Spleen (tissue), 11 donors: ENCODE data around the gene ACTG1. TPM values are rescaled to one million over a fixed set of nuclear protein-coding genes. Genes with fewer than 3 reads are reported as not detected.
A peak's percentile ranks its signal among the peaks of the same experiment; 100 is the strongest.

Experiments
- DNase-seq: peaks from one replicate; pipeline ENCODE4 v3.0.0-alpha.2; 2020
- H3K27ac ChIP-seq, 8 donors: fragments of 200-600 bp; sonication (generic) in 7 of 8; 1 replicate in 4 of 8; 2 replicates in 4 of 8; pipeline versions ENCODE4 v1.5.0 to v1.8.0; 2016 to 2021; ENCODE audit warnings: inconsistent platforms in 4 of 8, mild to moderate bottlenecking in 4 of 8, moderate library complexity in 1 of 8
- H3K27me3 ChIP-seq, 7 donors: fragments of 200-600 bp; sonication (generic) in 6 of 7; replicated peaks in 1 of 7; 1 replicate in 4 of 7; 2 replicates in 3 of 7; pipeline versions ENCODE4 v1.5.0 to v1.8.0; 2016 to 2021; ENCODE audit warnings: inconsistent platforms in 3 of 7, mild to moderate bottlenecking in 1 of 7
- H3K36me3 ChIP-seq, 6 donors: fragments of 200-600 bp; sonication (generic) in 5 of 6; 1 replicate in 4 of 6; 2 replicates in 2 of 6; pipeline versions ENCODE4 v1.5.0 to v1.8.0; 2016 to 2021; ENCODE audit warnings: inconsistent platforms in 2 of 6
- H3K4me1 ChIP-seq, 6 donors: fragments of 200-600 bp; sonication (generic) in 5 of 6; 1 replicate in 3 of 6; 2 replicates in 3 of 6; pipeline versions ENCODE4 v1.5.0 to v1.8.0; 2016 to 2021; ENCODE audit warnings: inconsistent platforms in 3 of 6
- H3K4me3 ChIP-seq, 8 donors: fragments of 200-600 bp; sonication (generic) in 7 of 8; 1 replicate in 4 of 8; 2 replicates in 4 of 8; pipeline versions ENCODE4 v1.5.0 to v1.8.0; 2016 to 2021; ENCODE audit warnings: inconsistent platforms in 4 of 8, mild to moderate bottlenecking in 4 of 8, moderate library complexity in 2 of 8
- H3K9me3 ChIP-seq, 8 donors: fragments of 200-600 bp; sonication (generic) in 7 of 8; 1 replicate in 4 of 8; 2 replicates in 4 of 8; pipeline versions ENCODE4 v1.5.0 to v1.8.0; 2016 to 2021; ENCODE audit warnings: inconsistent platforms in 4 of 8
- POLR2A ChIP-seq, 3 donors: fragments of 450-650 bp; IDR thresholded peaks; one replicate each; pipeline ENCODE4 v1.5.1; 2017; ENCODE audit warnings: antibody characterized with exemption in 3 of 3, mild to moderate bottlenecking in 1 of 3
- POLR2AphosphoS5 ChIP-seq, 3 donors: sonication (generic); formaldehyde crosslinking; IDR thresholded peaks; one replicate each; pipeline ENCODE4 v1.5.1; 2017; ENCODE audit warnings: antibody characterized with exemption in 3 of 3
- WGBS, 5 donors: extraction: QIAGEN DNeasy Blood & Tissue Kit in 3 of 5; methylation state at CpG; one replicate each; pipeline versions ENCODE4 v1.1.5 to v1.1.7; 2013 to 2018; 5-methylcytosine and 5-hydroxymethylcytosine counted together
- intact Hi-C: fragments of 100-400 bp; cut with DNase I; formaldehyde crosslinking; loops from one replicate; pipeline ENCODE4 v1.15.0; 2023; ENCODE audit warnings: low total_unique reads
- polyA plus RNA-seq, 3 donors: library from polyadenylated mRNA; stranded (reverse); fragments of 200-250 nt; gene quantifications; one replicate each; pipeline ENCODE4 v1.2.1, GENCODE V29; 2013
- total RNA-seq, 7 donors: library from RNA; depleted of rRNA in 3 of 7; stranded (reverse); fragments of >200 nt in 3 of 7; fragmentation: NEBNext Ultra II Directional in 4 of 7; extraction: Animal tissue kit (Norgen Biotek cat#: 25700) in 4 of 7; gene quantifications; one replicate each; pipeline versions ENCODE4 v1.1.0 to v1.2.1, GENCODE V29; 2016 to 2021
- TF ChIP-seq, protein P1 (sequence below), 11 experiments: fragments of 200-600 bp in 7 of 11; fragments of 450-650 bp in 4 of 11; sonication (generic) in 4 of 11; IDR thresholded peaks in 8 of 11; conservative IDR thresholded peaks in 3 of 11; 1 replicate in 7 of 11; 2 replicates in 4 of 11; pipeline versions ENCODE4 v1.4.0 to v1.8.0; 2016 to 2021; ENCODE audit warnings: antibody characterized with exemption in 11 of 11, inconsistent platforms in 4 of 11, mild to moderate bottlenecking in 1 of 11
- donor health status: healthy with polysubstance abuse.
- donor health status: DM: no; HTN: no; CAD: no; lungs with moderate emphysema.
- donor health status: DM: no; HTN: no; CAD: no.
- donor health status: Bipolar disorder and iron deficiency.
- donor health status: healthy.
- donor health status: DM: no; HTN: no; CAD: no.
- donor health status: DM: yes; HTN: yes; CAD: no.

ACTG1 gene
- total and polyA plus RNA-seq, 10 donors = 1,119 to 6,270 (median 2,106) TPM

DNA sequence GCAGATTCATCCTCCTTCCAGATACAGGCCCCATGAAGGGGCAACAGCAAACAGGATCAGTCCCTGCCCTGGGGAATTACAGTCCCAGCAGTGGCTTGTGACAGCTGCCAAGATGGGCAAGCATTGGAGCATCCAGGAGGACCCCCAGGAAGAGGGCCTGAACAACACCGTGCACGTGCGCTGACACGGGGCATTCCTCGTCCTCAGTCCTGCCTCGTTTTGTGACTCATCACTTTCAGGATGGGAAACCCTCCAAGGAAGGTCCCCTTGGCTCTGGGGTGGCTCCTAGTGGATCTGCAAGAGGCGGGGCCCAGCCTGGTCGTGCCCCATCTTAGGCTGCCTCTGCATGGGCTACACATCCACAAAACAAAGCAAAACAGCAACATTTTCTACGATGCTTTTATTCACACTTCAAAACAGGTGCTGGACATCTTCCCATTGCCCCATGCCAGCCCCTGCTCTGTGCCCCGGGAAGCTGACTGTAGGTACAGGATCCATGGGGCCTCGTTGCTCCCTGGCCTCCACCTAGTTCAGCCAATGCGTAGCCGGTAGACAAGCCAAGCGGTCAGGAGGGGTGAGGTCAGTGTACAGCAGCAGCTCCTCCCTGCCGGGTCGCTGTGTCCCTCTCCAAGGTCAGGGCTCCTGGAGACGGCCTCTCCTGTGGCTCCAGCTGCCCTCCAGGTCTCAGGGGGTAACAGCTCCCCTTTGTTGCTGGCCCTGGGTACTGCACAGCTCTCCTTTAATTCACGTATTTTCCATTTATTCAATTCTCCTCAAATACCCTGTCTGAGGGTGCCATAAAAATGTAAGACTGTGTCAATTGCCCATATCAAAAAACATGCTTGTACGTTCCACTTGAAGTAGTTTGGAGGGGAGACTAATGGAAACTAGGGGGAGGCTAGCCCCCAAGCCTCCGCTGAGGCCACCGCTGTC is 32.2 kb downstream of the ACTG1 start:
- TF ChIP-seq POLR2AphosphoS5 (IDR thresholded peaks at IDR 0.05) (no peak), POLR2A (IDR thresholded peaks at IDR 0.05) (no peak)
- TF ChIP-seq, protein P1, sequence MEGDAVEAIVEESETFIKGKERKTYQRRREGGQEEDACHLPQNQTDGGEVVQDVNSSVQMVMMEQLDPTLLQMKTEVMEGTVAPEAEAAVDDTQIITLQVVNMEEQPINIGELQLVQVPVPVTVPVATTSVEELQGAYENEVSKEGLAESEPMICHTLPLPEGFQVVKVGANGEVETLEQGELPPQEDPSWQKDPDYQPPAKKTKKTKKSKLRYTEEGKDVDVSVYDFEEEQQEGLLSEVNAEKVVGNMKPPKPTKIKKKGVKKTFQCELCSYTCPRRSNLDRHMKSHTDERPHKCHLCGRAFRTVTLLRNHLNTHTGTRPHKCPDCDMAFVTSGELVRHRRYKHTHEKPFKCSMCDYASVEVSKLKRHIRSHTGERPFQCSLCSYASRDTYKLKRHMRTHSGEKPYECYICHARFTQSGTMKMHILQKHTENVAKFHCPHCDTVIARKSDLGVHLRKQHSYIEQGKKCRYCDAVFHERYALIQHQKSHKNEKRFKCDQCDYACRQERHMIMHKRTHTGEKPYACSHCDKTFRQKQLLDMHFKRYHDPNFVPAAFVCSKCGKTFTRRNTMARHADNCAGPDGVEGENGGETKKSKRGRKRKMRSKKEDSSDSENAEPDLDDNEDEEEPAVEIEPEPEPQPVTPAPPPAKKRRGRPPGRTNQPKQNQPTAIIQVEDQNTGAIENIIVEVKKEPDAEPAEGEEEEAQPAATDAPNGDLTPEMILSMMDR (IDR thresholded peaks at IDR 0.05 in 8 of 11, conservative IDR thresholded peaks at IDR 0.05 in 3 of 11) = no peak
- WGBS, 5 donors = 72 to 86% (median 78%) methylated on average over 20 to 21 of the region's 21 CpGs
- Histone ChIP-seq H3K27me3 (peaks cover 0 to 58% (median 11%) of the 10 kb centered on the region in 7 donors), H3K4me3 (peak overlapping the region in 2 of 8 donors; percentile 46 to 66), H3K27ac (no peak overlapping the region), H3K4me1 (peaks cover 28 to 53% (median 44%) of the 10 kb centered on the region in 6 donors), H3K36me3 (no peaks in the 10 kb centered on the region), H3K9me3 (peaks cover 0 to 3% (median 0%) of the 10 kb centered on the region in 8 donors)
- intact Hi-C loops = loop anchor here (10.0 kb wide), 1 partner anchor 226 kb away; no protein-coding TSS in a partner anchor
- DNase-seq = no peak

DNA sequence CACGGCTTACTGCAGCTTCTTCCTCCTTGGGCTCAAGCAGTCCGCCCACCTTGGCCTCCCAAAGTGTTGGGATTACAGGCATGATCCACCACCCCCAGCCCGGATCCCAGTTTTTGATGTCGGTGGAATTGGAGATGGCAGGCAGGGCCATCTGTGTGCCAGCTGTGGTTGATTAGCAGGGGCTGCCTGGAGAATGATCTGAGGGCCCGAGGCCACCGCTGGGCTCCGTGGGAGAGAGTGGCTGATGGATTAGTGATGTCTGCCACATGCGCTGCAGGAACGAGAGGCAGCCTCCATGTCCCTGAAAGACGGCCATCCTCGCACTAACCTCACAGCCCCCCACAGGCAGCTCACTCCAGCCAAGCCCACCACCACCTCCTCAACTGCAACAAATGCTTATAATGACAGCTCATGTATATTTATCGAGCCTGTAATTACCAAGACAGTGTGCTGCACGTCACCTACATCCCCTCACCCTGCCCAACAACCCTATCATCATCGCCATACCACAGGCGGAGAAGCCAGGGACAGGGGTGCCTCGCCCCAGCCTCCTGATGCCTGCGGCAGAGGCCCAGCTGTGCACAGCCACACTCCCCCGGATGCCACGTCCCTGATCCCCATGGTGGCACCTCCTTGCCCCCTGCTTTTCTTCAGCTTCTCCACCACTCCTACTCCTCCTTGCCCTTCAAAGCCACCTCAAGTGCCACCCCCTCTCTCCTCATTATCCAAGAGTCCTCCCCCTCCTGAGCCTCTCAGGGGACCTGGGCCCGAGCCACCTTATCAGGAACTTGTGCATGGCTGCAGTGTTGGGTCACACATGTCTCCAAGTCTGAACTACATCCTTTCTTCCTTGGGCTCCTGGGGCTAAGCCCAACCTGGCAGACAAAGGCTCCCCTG is 33.2 kb downstream of the ACTG1 start:
- Histone ChIP-seq H3K36me3 (no peaks in the 10 kb centered on the region), H3K27ac (no peak overlapping the region), H3K4me1 (peaks cover 25 to 44% (median 39%) of the 10 kb centered on the region in 6 donors), H3K27me3 (peaks cover 0 to 48% (median 11%) of the 10 kb centered on the region in 7 donors), H3K4me3 (no peak overlapping the region), H3K9me3 (peaks cover 0 to 3% (median 0%) of the 10 kb centered on the region in 8 donors)
- 81 to 91% (median 86%) methylated on average over 19 to 20 of the region's 20 CpGs for WGBS, 5 donors
- intact Hi-C loops = loop anchor here (10.0 kb wide), 1 partner anchor 225 kb away; no protein-coding TSS in a partner anchor
- DNase-seq = no peak
- TF ChIP-seq, protein P1 (IDR thresholded peaks at IDR 0.05 in 8 of 11, conservative IDR thresholded peaks at IDR 0.05 in 3 of 11) = no peak
- TF ChIP-seq POLR2AphosphoS5 (IDR thresholded peaks at IDR 0.05) = no peak
- no peak for TF ChIP-seq POLR2A (IDR thresholded peaks at IDR 0.05)

DNA sequence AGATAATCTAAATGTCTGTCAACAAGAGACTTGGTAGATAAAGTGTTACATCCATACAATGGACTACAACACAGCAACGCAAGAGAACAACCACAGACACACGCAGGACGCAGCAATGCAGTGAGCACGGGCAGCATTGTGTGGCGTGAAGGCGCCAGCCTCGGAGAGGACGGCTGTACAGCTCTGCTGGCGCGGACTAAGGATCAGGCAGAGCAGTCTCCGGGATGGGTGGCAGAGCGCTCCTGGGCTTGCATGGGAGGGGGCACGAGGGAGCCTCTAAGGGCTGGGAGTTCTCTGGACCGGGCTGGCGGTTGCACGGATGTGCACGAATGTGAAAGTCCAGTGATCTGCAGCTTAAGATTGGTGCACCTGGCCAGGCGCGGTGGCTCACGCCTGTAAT is 34.5 kb downstream of the ACTG1 start:
- H3K36me3 ChIP-seq = no peaks in the 10 kb centered on the region
- TF ChIP-seq, protein P1 (IDR thresholded peaks at IDR 0.05 in 8 of 11, conservative IDR thresholded peaks at IDR 0.05 in 3 of 11) = no peak
- TF ChIP-seq POLR2A (IDR thresholded peaks at IDR 0.05) (no peak), POLR2AphosphoS5 (IDR thresholded peaks at IDR 0.05) (no peak)
- peaks cover 15 to 31% (median 26%) of the 10 kb centered on the region in 6 donors for H3K4me1 ChIP-seq
- H3K27me3 ChIP-seq = peaks cover 0 to 37% (median 11%) of the 10 kb centered on the region in 7 donors
- DNase-seq = no peak
- WGBS, 5 donors = 87 to 95% (median 93%) methylated on average over 20 of the region's 20 CpGs
- H3K27ac ChIP-seq = no peak overlapping the region
- peaks cover 0 to 3% (median 0%) of the 10 kb centered on the region in 8 donors for H3K9me3 ChIP-seq
- intact Hi-C loops = no loop called here
- H3K4me3 ChIP-seq = no peak overlapping the region
